ENCODE data around the gene PRDX6. TPM values are rescaled to one million over a fixed set of nuclear protein-coding genes. Genes with fewer than 3 reads are reported as not detected.

Gene PRDX6
- total RNA-seq, 2 experiments from 2014 or later, result 109 to 148 TPM

DNA sequence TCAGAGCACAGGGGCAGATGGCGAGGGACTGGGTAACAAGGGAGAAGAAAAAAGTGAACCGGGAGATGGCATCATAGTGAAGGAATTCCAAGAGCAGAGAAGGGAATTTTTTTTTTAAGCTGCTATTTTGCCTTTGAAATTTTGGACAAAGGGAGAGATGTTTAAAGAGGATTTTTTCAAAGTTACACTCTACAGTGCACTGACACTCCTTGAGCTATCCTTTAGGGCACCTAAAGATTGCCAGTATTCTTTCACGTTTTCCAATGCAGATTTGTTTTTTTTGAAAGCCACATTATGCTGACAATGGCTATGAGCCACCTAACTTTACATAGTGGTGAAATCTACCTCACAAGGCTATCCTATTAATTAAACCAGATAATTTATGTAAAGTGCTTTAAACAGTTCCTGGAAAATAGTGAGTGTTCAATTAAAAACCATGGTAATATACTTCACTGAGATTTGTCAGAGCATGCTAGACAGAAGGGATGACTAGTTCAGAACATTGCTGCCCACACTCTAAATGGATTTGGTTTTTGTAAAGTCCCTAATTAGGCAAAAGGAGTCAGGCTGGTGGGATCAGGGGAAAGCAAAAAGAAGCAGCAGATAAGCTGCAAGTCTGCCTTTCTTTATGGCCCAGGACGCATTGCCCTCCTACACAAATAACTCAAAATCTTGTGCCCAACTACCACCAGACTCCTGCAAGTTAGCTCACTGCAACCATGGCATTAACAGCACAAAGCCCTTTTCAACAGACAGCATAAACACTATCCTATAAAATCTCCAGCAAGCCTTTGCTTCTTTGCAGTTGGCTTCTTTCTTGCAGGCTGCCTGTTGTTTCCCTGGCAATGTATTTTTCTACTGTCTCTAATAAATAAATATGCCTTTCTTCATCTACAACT is 53.9 kb downstream of the PRDX6 start:
- no peak for TF ChIP-seq EZH2phosphoT487 (IDR thresholded peaks at IDR 0.05; ENCODE audit: borderline replicate concordance, low read depth, low read length)
- TF ChIP-seq, protein P1, sequence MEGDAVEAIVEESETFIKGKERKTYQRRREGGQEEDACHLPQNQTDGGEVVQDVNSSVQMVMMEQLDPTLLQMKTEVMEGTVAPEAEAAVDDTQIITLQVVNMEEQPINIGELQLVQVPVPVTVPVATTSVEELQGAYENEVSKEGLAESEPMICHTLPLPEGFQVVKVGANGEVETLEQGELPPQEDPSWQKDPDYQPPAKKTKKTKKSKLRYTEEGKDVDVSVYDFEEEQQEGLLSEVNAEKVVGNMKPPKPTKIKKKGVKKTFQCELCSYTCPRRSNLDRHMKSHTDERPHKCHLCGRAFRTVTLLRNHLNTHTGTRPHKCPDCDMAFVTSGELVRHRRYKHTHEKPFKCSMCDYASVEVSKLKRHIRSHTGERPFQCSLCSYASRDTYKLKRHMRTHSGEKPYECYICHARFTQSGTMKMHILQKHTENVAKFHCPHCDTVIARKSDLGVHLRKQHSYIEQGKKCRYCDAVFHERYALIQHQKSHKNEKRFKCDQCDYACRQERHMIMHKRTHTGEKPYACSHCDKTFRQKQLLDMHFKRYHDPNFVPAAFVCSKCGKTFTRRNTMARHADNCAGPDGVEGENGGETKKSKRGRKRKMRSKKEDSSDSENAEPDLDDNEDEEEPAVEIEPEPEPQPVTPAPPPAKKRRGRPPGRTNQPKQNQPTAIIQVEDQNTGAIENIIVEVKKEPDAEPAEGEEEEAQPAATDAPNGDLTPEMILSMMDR (conservative IDR thresholded peaks at IDR 0.05; ENCODE audit: low read length), result no peak
- H3K36me3 ChIP-seq (ENCODE audit: insufficient read depth, low read length), result no peaks in the 10 kb centered on the region
- no peaks in the 10 kb centered on the region for H3K79me2 ChIP-seq (ENCODE audit: insufficient read depth, low read depth, low read length)
- H3K9me2 ChIP-seq (ENCODE audit: insufficient read depth, low read length), result no peaks in the 10 kb centered on the region
- ChIA-PET POLR2A (interaction anchor here (0.6 kb wide), 1 partner anchor 324 kb away, joined by 3 read pairs; no protein-coding TSS in a partner anchor), CTCF (ENCODE audit: unreplicated experiment) (no interaction called here)
- intact Hi-C loops (cut with micrococcal nuclease; ENCODE audit: unreplicated experiment), result no loop called here
- H4K20me1 ChIP-seq (ENCODE audit: insufficient read depth, low read length), result no peaks in the 10 kb centered on the region
- H3K4me2 ChIP-seq (ENCODE audit: low read length), result no peak overlapping the region
- no peak for DNase-seq (ENCODE audit: low spot score)
- H3K4me3 ChIP-seq (ENCODE audit: low read depth, low read length, poor library complexity, severe bottlenecking), result no peak overlapping the region
- H3K27ac ChIP-seq (ENCODE audit: low read depth, low read length, poor library complexity, severe bottlenecking), result no peak overlapping the region
- no TSS peak for BruUV-seq (replicated peaks)
- H3K9me3 ChIP-seq (ENCODE audit: low read length), result no peaks in the 10 kb centered on the region
- no peak overlapping the region for H2AFZ ChIP-seq (ENCODE audit: low read length)
- H3K4me1 ChIP-seq (ENCODE audit: insufficient read depth, low read length, poor library complexity, severe bottlenecking), result no peaks in the 10 kb centered on the region

DNA sequence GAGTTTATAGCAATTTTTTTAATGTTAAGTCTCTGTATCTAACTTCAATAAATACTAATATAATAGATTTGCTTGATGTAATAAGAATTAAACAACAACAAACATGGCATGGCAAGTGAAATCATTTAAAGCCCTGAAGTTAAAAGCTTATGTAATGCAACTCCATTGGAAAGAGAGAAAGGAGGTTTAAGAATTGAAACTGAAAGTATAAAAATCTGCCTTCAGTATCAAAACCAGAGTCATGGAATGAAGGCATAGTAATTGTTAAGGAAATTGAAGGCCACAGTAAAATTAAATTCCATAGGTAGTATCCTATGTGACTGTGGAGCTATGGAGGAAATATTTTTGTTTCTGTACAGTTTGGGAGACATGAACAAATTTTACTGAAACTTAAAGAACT is 55.1 kb downstream of the PRDX6 start:
- BruUV-seq (replicated peaks), result no TSS peak
- intact Hi-C loops (cut with micrococcal nuclease; ENCODE audit: unreplicated experiment), result no loop called here
- Histone ChIP-seq H4K20me1 (ENCODE audit: insufficient read depth, low read length) (no peaks in the 10 kb centered on the region), H3K9me3 (ENCODE audit: low read length) (no peaks in the 10 kb centered on the region), H3K36me3 (ENCODE audit: insufficient read depth, low read length) (no peaks in the 10 kb centered on the region), H3K4me1 (ENCODE audit: insufficient read depth, low read length, poor library complexity, severe bottlenecking) (no peaks in the 10 kb centered on the region), H3K79me2 (ENCODE audit: insufficient read depth, low read depth, low read length) (no peaks in the 10 kb centered on the region), H2AFZ (ENCODE audit: low read length) (no peak overlapping the region), H3K4me2 (ENCODE audit: low read length) (no peak overlapping the region), H3K4me3 (ENCODE audit: low read depth, low read length, poor library complexity, severe bottlenecking) (no peak overlapping the region), H3K27ac (ENCODE audit: low read depth, low read length, poor library complexity, severe bottlenecking) (no peak overlapping the region), H3K9me2 (ENCODE audit: insufficient read depth, low read length) (no peaks in the 10 kb centered on the region)
- ChIA-PET CTCF (ENCODE audit: unreplicated experiment) (no interaction called here), POLR2A (interaction anchor here (1.1 kb wide), 1 partner anchor 9 kb away, joined by 3 read pairs; no protein-coding TSS in a partner anchor)
- TF ChIP-seq EZH2phosphoT487 (IDR thresholded peaks at IDR 0.05; ENCODE audit: borderline replicate concordance, low read depth, low read length), result no peak
- TF ChIP-seq, protein P1 (conservative IDR thresholded peaks at IDR 0.05; ENCODE audit: low read length), result no peak
- no peak for DNase-seq (ENCODE audit: low spot score)

DNA sequence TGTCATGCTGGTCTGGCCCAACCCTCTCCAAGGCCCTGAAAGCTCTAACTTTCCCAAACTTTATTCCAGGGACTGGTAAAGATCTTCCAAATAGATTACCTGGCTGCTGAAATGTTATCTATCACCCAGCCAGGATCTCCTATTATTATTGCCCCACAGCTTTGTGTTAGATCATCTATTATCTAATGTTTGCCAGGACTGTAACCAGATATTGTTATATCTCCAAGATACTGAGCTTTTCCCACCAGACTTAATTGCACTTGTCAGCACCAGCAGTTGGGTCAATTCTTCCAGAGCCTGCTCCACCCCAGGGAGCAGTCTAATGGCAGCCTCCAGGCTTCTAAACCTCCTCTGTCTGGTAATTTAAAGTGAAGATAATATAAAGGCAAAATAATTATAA is 59.1 kb downstream of the PRDX6 start:
- no TSS peak for BruUV-seq (replicated peaks)
- Histone ChIP-seq H3K36me3 (ENCODE audit: insufficient read depth, low read length) (no peaks in the 10 kb centered on the region), H3K4me1 (ENCODE audit: insufficient read depth, low read length, poor library complexity, severe bottlenecking) (no peaks in the 10 kb centered on the region), H3K4me2 (ENCODE audit: low read length) (no peak overlapping the region), H3K9me3 (ENCODE audit: low read length) (no peaks in the 10 kb centered on the region), H3K4me3 (ENCODE audit: low read depth, low read length, poor library complexity, severe bottlenecking) (no peak overlapping the region), H3K79me2 (ENCODE audit: insufficient read depth, low read depth, low read length) (no peaks in the 10 kb centered on the region), H3K27ac (ENCODE audit: low read depth, low read length, poor library complexity, severe bottlenecking) (no peak overlapping the region), H3K9me2 (ENCODE audit: insufficient read depth, low read length) (no peaks in the 10 kb centered on the region), H4K20me1 (ENCODE audit: insufficient read depth, low read length) (no peaks in the 10 kb centered on the region), H2AFZ (ENCODE audit: low read length) (no peak overlapping the region)
- POLR2A ChIA-PET, result interaction anchor here (1.0 kb wide), 1 partner anchor 190 kb away, joined by 4 read pairs; no protein-coding TSS in a partner anchor
- DNase-seq (ENCODE audit: low spot score), result no peak
- TF ChIP-seq EZH2phosphoT487 (IDR thresholded peaks at IDR 0.05; ENCODE audit: borderline replicate concordance, low read depth, low read length), result no peak
- TF ChIP-seq, protein P1 (conservative IDR thresholded peaks at IDR 0.05; ENCODE audit: low read length), result no peak
- CTCF ChIA-PET (ENCODE audit: unreplicated experiment), result no interaction called here
- intact Hi-C loops (cut with micrococcal nuclease; ENCODE audit: unreplicated experiment), result no loop called here

Measured in OCI-LY7 (cell line).